ENCODE data around the gene DEPP1. TPM values are rescaled to one million over a fixed set of nuclear protein-coding genes. Genes with fewer than 3 reads are reported as not detected.

The DEPP1 gene
- total and polyA plus RNA-seq, 2 of the 13 experiments (the other 11 are each of a cell fraction or from before 2014, with no cell fraction given) = 14.8 to 270 TPM

DNA sequence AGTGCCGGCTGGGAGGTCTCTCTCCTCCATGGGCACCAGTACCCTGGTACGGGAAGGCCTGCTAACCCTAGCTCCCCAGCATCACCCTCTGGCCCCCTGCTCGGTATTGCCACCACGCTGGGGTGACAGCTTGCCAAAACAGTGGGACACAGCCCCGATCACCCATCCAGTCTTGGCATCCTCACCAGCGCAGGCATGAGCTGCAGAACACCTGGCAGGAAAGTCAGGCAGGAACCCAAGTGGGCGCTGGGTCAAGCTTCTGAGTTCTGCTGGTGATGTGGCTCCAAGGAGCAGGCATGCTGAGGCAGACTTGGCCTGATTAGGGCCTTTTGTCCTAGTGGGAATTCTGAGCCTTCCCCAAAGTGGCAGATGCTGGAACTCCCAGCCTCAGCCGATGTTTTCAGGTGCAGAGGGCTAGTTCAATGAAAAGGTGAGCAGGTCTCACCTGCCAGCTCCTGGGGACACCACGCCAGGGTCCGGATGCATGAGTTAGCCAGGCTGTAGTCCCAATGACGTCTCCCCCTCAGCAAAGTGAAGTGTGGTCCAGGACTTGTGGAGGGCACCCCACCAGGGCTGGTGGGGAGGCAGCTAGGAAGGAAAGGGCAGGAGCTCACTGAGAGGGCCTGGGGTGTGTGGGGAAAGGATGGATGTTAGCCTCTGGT, 13.6 kb upstream of the DEPP1 start:
- ATAC-seq = no peak
- no TSS peak for BruUV-seq (replicated peaks)
- Histone ChIP-seq H3K27ac (ENCODE audit: extremely low read length, insufficient read depth, low read length) (no peak overlapping the region), H3K4me1 (ENCODE audit: insufficient read depth, low read length) (peaks cover 85% of the 10 kb centered on the region), H3K36me3 (replicated peaks in 1 of 2; ENCODE audit: control insufficient read depth in 1 of 2, insufficient read depth in 2 of 2, low read length in 2 of 2) (peaks cover 14 to 30% of the 10 kb centered on the region in 2 experiments; a peak in 4 of 5 replicates), H3K27me3 (ENCODE audit: control insufficient read depth in 1 of 2, insufficient read depth in 2 of 2, low read length in 2 of 2) (no peaks in the 10 kb centered on the region), H3K79me2 (ENCODE audit: insufficient read depth, low read length) (no peaks in the 10 kb centered on the region), H2AFZ (ENCODE audit: low read length) (no peak overlapping the region), H3K9ac (ENCODE audit: insufficient read depth, low read depth, low read length) (no peak overlapping the region), H4K20me1 (ENCODE audit: insufficient read depth, low read length) (no peaks in the 10 kb centered on the region), H3K4me3 (replicated peaks in 1 of 3; ENCODE audit: insufficient read depth in 1 of 3, low read depth in 2 of 3, low read length in 3 of 3) (no peak overlapping the region), H3K4me2 (ENCODE audit: low read depth, low read length) (no peak overlapping the region), H3K9me3 (ENCODE audit: low read length) (no peaks in the 10 kb centered on the region)
- 96% methylated on average over 8 of the region's 11 CpGs for WGBS (ENCODE audit: low lambda C conversion rate)
- ChIA-PET CTCF (ENCODE audit: low intra/inter-chr PET ratio, low total read pairs) (no interaction called here), POLR2A (interaction anchor here (2.8 to 12.0 kb wide), 3 partner anchors 11 to 30 kb away, joined by 9 to 863 read pairs (median 43); partner anchors contain the start of gene DEPP1)
- no peak for FAIRE-seq
- intact Hi-C loops (cut with micrococcal nuclease; ENCODE audit: unreplicated experiment) (loop anchor here (5.0 kb wide), 1 partner anchor 60 kb away; no protein-coding TSS in a partner anchor), in situ Hi-C loops (cut with HindIII; ENCODE audit: extremely low pct_ligation_motif_present, low pct_unique_long_range_greater_than_20kb) (no loop called here)
- DNase-seq (ENCODE audit: low spot score) = no peak
- TF ChIP-seq SSRP1 (CRISPR knock-in tag; IDR thresholded peaks at IDR 0.05) (no peak), ARNT2 (CRISPR knock-in tag; IDR thresholded peaks at IDR 0.05; ENCODE audit: low read depth) (0 out of 2 replicates have a peak, but pooled peaks have one; percentile 37), ZNF724P (CRISPR knock-in tag; IDR thresholded peaks at IDR 0.05; ENCODE audit: borderline replicate concordance) (0 out of 2 replicates have a peak, but pooled peaks have one; percentile 32), RBM22 (optimal IDR thresholded peaks at IDR 0.05; ENCODE audit: low read length) (peak; percentile 56), ZFP90 (CRISPR knock-in tag; IDR thresholded peaks at IDR 0.05; ENCODE audit: borderline replicate concordance) (no peak), ARID2 (CRISPR knock-in tag; IDR thresholded peaks at IDR 0.05; ENCODE audit: borderline replicate concordance) (no peak), AGO2 (optimal IDR thresholded peaks at IDR 0.05; ENCODE audit: low read depth, low read length) (peak; percentile 48)

DNA sequence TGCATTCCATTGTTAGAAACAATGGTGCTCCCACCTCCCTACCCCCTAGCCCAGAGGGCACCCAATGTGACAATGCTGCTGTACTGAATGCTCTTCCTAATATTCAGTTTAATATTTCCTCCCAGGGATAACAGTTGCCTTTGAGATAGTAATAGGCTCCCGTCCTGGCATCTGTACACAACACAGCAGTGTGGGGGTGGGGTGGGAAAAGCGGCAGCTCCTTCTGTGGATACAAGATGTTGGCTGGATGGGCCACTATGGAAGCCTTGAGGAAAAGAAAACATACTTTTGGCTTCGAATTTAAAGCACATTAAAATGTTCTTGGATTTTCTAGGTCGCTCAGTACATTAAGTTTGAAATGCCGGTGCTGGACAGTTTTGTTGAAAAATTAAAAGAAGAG, 13.0 kb upstream of the DEPP1 start:
- intact Hi-C loops (cut with micrococcal nuclease; ENCODE audit: unreplicated experiment) = loop anchor here (5.0 kb wide), 1 partner anchor 59 kb away; no protein-coding TSS in a partner anchor
- DNase-seq (ENCODE audit: low spot score) (no peak), ATAC-seq (no peak), FAIRE-seq (no peak)
- Histone ChIP-seq H3K27ac (ENCODE audit: extremely low read length, insufficient read depth, low read length) (peak overlapping the region; percentile 55), H4K20me1 (ENCODE audit: insufficient read depth, low read length) (no peaks in the 10 kb centered on the region), H3K4me2 (ENCODE audit: low read depth, low read length) (no peak overlapping the region), H3K79me2 (ENCODE audit: insufficient read depth, low read length) (no peaks in the 10 kb centered on the region), H3K36me3 (replicated peaks in 1 of 2; ENCODE audit: control insufficient read depth in 1 of 2, insufficient read depth in 2 of 2, low read length in 2 of 2) (peaks cover 14 to 32% of the 10 kb centered on the region in 2 experiments; a peak in 4 of 5 replicates), H3K9ac (ENCODE audit: insufficient read depth, low read depth, low read length) (no peak overlapping the region; the same call in 1 of the 2 replicates), H3K27me3 (ENCODE audit: control insufficient read depth in 1 of 2, insufficient read depth in 2 of 2, low read length in 2 of 2) (no peaks in the 10 kb centered on the region), H3K4me3 (replicated peaks in 1 of 3; ENCODE audit: insufficient read depth in 1 of 3, low read depth in 2 of 3, low read length in 3 of 3) (no peak overlapping the region), H3K9me3 (ENCODE audit: low read length) (no peaks in the 10 kb centered on the region), H3K4me1 (ENCODE audit: insufficient read depth, low read length) (peaks cover 79% of the 10 kb centered on the region), H2AFZ (ENCODE audit: low read length) (no peak overlapping the region)
- ChIA-PET POLR2A (interaction anchor here (2.8 to 12.0 kb wide), 2 partner anchors 10 to 28 kb away, joined by 9 to 863 read pairs; partner anchors contain the start of gene DEPP1), CTCF (ENCODE audit: low intra/inter-chr PET ratio, low total read pairs) (interaction anchor here (2.2 kb wide), 1 partner anchor 59 kb away, joined by 16 read pairs; no protein-coding TSS in a partner anchor)
- BruUV-seq (replicated peaks) = no TSS peak
- in situ Hi-C loops (cut with HindIII; ENCODE audit: extremely low pct_ligation_motif_present, low pct_unique_long_range_greater_than_20kb) = no loop called here
- 93% methylated on average over 5 of the region's 5 CpGs for WGBS (ENCODE audit: low lambda C conversion rate)
- TF ChIP-seq, protein P1, sequence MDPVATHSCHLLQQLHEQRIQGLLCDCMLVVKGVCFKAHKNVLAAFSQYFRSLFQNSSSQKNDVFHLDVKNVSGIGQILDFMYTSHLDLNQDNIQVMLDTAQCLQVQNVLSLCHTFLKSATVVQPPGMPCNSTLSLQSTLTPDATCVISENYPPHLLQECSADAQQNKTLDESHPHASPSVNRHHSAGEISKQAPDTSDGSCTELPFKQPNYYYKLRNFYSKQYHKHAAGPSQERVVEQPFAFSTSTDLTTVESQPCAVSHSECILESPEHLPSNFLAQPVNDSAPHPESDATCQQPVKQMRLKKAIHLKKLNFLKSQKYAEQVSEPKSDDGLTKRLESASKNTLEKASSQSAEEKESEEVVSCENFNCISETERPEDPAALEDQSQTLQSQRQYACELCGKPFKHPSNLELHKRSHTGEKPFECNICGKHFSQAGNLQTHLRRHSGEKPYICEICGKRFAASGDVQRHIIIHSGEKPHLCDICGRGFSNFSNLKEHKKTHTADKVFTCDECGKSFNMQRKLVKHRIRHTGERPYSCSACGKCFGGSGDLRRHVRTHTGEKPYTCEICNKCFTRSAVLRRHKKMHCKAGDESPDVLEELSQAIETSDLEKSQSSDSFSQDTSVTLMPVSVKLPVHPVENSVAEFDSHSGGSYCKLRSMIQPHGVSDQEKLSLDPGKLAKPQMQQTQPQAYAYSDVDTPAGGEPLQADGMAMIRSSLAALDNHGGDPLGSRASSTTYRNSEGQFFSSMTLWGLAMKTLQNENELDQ (CRISPR knock-in tag; IDR thresholded peaks at IDR 0.05; ENCODE audit: borderline replicate concordance) = no peak
- TF ChIP-seq SP2 (CRISPR knock-in tag; IDR thresholded peaks at IDR 0.05) (no peak), PPARG (CRISPR knock-in tag; conservative IDR thresholded peaks at IDR 0.05) (no peak)
- TF ChIP-seq, protein P2, sequence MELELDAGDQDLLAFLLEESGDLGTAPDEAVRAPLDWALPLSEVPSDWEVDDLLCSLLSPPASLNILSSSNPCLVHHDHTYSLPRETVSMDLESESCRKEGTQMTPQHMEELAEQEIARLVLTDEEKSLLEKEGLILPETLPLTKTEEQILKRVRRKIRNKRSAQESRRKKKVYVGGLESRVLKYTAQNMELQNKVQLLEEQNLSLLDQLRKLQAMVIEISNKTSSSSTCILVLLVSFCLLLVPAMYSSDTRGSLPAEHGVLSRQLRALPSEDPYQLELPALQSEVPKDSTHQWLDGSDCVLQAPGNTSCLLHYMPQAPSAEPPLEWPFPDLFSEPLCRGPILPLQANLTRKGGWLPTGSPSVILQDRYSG (CRISPR knock-in tag; IDR thresholded peaks at IDR 0.05) = no peak
- TF ChIP-seq, protein P3, sequence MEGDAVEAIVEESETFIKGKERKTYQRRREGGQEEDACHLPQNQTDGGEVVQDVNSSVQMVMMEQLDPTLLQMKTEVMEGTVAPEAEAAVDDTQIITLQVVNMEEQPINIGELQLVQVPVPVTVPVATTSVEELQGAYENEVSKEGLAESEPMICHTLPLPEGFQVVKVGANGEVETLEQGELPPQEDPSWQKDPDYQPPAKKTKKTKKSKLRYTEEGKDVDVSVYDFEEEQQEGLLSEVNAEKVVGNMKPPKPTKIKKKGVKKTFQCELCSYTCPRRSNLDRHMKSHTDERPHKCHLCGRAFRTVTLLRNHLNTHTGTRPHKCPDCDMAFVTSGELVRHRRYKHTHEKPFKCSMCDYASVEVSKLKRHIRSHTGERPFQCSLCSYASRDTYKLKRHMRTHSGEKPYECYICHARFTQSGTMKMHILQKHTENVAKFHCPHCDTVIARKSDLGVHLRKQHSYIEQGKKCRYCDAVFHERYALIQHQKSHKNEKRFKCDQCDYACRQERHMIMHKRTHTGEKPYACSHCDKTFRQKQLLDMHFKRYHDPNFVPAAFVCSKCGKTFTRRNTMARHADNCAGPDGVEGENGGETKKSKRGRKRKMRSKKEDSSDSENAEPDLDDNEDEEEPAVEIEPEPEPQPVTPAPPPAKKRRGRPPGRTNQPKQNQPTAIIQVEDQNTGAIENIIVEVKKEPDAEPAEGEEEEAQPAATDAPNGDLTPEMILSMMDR (CRISPR knock-in tag; IDR thresholded peaks at IDR 0.05) = no peak
